Measurements from ENCODE around the gene CCDC180. TPM values are rescaled to one million over a fixed set of nuclear protein-coding genes. Genes with fewer than 3 reads are reported as not detected.
"Not testable (repeated sequence)": the region's sequence is repeated elsewhere in the genome, so short reads cannot be mapped to it uniquely, and the experiment has no call there.

CCDC180 gene
- total RNA-seq, 1 experiment from 2014 or later: 5.1 TPM

GRCh38 chr9:97327562-97327961, 20.1 kb downstream of the CCDC180 start:
- no peaks in the 10 kb centered on the region for H3K4me1 Mint-ChIP-seq (ENCODE audit: insufficient read depth, unreplicated experiment)
- no peaks in the 10 kb centered on the region for H3K36me3 Mint-ChIP-seq (ENCODE audit: insufficient read depth, unreplicated experiment)
- no TSS peak for BruUV-seq (replicated peaks)
- no peak for DNase-seq (ENCODE audit: unreplicated experiment)
- POLR2A ChIA-PET: interaction anchor here (0.5 to 0.9 kb wide), 2 partner anchors 16 to 38 kb away, joined by 3 read pairs; no protein-coding TSS in a partner anchor
- no peak overlapping the region for H3K4me3 Mint-ChIP-seq (ENCODE audit: unreplicated experiment)
- H3K9me3 Mint-ChIP-seq (ENCODE audit: unreplicated experiment): no peaks in the 10 kb centered on the region
- H3K27me3 Mint-ChIP-seq (ENCODE audit: insufficient read depth, unreplicated experiment): no peaks in the 10 kb centered on the region
- intact Hi-C loops (cut with micrococcal nuclease): no loop called here
- TF ChIP-seq, protein P1, sequence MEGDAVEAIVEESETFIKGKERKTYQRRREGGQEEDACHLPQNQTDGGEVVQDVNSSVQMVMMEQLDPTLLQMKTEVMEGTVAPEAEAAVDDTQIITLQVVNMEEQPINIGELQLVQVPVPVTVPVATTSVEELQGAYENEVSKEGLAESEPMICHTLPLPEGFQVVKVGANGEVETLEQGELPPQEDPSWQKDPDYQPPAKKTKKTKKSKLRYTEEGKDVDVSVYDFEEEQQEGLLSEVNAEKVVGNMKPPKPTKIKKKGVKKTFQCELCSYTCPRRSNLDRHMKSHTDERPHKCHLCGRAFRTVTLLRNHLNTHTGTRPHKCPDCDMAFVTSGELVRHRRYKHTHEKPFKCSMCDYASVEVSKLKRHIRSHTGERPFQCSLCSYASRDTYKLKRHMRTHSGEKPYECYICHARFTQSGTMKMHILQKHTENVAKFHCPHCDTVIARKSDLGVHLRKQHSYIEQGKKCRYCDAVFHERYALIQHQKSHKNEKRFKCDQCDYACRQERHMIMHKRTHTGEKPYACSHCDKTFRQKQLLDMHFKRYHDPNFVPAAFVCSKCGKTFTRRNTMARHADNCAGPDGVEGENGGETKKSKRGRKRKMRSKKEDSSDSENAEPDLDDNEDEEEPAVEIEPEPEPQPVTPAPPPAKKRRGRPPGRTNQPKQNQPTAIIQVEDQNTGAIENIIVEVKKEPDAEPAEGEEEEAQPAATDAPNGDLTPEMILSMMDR (IDR thresholded peaks at IDR 0.05; ENCODE audit: unreplicated experiment): no peak
- CTCF ChIA-PET: interaction anchor here (0.6 to 0.9 kb wide), 2 partner anchors 11 to 21 kb away, joined by 3 read pairs; no protein-coding TSS in a partner anchor
- H3K27ac Mint-ChIP-seq (ENCODE audit: low read depth, unreplicated experiment): no peak overlapping the region

GRCh38 chr9:97332993-97333392, 25.5 kb downstream of the CCDC180 start:
- no TSS peak for BruUV-seq (replicated peaks)
- TF ChIP-seq, protein P1 (IDR thresholded peaks at IDR 0.05; ENCODE audit: unreplicated experiment): no peak
- ChIA-PET POLR2A (no interaction called here), CTCF (interaction anchor here (1.1 kb wide), 1 partner anchor 265 kb away, joined by 3 read pairs; no protein-coding TSS in a partner anchor)
- intact Hi-C loops (cut with micrococcal nuclease): no loop called here
- Mint-ChIP-seq H3K27ac (ENCODE audit: low read depth, unreplicated experiment) (no peak overlapping the region), H3K27me3 (ENCODE audit: insufficient read depth, unreplicated experiment) (no peaks in the 10 kb centered on the region), H3K36me3 (ENCODE audit: insufficient read depth, unreplicated experiment) (no peaks in the 10 kb centered on the region), H3K4me3 (ENCODE audit: unreplicated experiment) (no peak overlapping the region), H3K4me1 (ENCODE audit: insufficient read depth, unreplicated experiment) (no peaks in the 10 kb centered on the region), H3K9me3 (ENCODE audit: unreplicated experiment) (no peaks in the 10 kb centered on the region)
- no peak for DNase-seq (ENCODE audit: unreplicated experiment)

- H3K4me1 Mint-ChIP-seq (ENCODE audit: insufficient read depth, unreplicated experiment); DNase-seq (ENCODE audit: unreplicated experiment); intact Hi-C loops (cut with micrococcal nuclease); BruUV-seq (replicated peaks); H3K27ac Mint-ChIP-seq (ENCODE audit: low read depth, unreplicated experiment); H3K9me3 Mint-ChIP-seq (ENCODE audit: unreplicated experiment); CTCF ChIA-PET; POLR2A ChIA-PET; H3K27me3 Mint-ChIP-seq (ENCODE audit: insufficient read depth, unreplicated experiment); H3K36me3 Mint-ChIP-seq (ENCODE audit: insufficient read depth, unreplicated experiment); H3K4me3 Mint-ChIP-seq (ENCODE audit: unreplicated experiment): not testable (repeated sequence)
Observed at GRCh38 chr9:97335622-97336021, 28.2 kb downstream of the CCDC180 start.

DNA sequence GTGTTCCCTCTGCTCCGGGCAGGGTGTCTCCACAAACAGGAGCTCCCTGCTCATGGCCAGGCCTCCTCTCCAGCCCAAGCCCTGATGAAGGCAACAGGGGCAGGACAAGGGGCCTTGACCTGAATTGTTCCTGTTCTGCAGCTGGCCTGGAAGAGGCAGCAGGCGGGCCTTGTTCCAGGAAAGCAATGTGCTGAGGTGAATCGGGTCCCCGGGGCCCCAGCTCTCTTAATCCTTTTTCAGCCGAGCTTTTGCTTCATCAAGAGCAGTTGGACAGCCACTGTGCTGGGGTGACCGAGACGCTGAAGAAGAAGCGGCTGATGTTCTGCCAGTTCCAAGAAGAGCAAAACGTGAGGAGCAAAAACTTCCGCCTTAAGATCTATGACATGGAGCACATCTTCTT, 41.4 kb downstream of the CCDC180 start:
- Mint-ChIP-seq H3K36me3 (ENCODE audit: insufficient read depth, unreplicated experiment) (peaks cover 5% of the 10 kb centered on the region), H3K4me1 (ENCODE audit: insufficient read depth, unreplicated experiment) (no peaks in the 10 kb centered on the region), H3K27ac (ENCODE audit: low read depth, unreplicated experiment) (no peak overlapping the region), H3K27me3 (ENCODE audit: insufficient read depth, unreplicated experiment) (no peaks in the 10 kb centered on the region), H3K9me3 (ENCODE audit: unreplicated experiment) (no peaks in the 10 kb centered on the region), H3K4me3 (ENCODE audit: unreplicated experiment) (no peak overlapping the region)
- ChIA-PET CTCF (interaction anchor here (0.6 to 1.2 kb wide), 3 partner anchors 21 to 1446 kb away, joined by 3 read pairs; no protein-coding TSS in a partner anchor), POLR2A (no interaction called here)
- BruUV-seq (replicated peaks): no TSS peak
- intact Hi-C loops (cut with micrococcal nuclease): no loop called here
- TF ChIP-seq, protein P1 (IDR thresholded peaks at IDR 0.05; ENCODE audit: unreplicated experiment): no peak
- no peak for DNase-seq (ENCODE audit: unreplicated experiment)

DNA sequence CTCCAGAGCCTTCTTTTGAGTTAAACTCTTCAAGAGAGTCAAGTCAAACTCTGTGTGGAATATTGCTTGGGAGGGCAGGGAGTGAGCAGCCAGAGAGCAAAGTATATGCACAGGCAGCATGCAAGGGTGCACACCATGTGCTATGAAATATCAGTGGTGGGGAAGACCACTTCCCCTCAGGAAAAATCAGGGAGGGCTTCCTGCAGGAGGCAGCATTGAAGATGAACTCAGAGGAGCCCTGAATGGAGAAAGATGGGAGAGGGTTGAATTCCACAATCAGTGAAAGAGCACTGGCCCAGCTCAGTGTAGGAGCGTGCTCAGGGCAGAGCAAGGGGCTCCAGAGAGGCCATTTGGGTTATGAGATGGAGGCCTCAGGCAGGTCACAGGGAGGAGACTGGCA, 41.9 kb downstream of the CCDC180 start:
- intact Hi-C loops (cut with micrococcal nuclease): no loop called here
- TF ChIP-seq, protein P1 (IDR thresholded peaks at IDR 0.05; ENCODE audit: unreplicated experiment): no peak
- H3K4me3 Mint-ChIP-seq (ENCODE audit: unreplicated experiment): no peak overlapping the region
- DNase-seq (ENCODE audit: unreplicated experiment): no peak
- ChIA-PET POLR2A (no interaction called here), CTCF (interaction anchor here (0.6 to 1.2 kb wide), 2 partner anchors 37 to 1446 kb away, joined by 3 read pairs; no protein-coding TSS in a partner anchor)
- H3K27me3 Mint-ChIP-seq (ENCODE audit: insufficient read depth, unreplicated experiment): no peaks in the 10 kb centered on the region
- BruUV-seq (replicated peaks): no TSS peak
- H3K9me3 Mint-ChIP-seq (ENCODE audit: unreplicated experiment): no peaks in the 10 kb centered on the region
- H3K36me3 Mint-ChIP-seq (ENCODE audit: insufficient read depth, unreplicated experiment): peaks cover 5% of the 10 kb centered on the region
- no peaks in the 10 kb centered on the region for H3K4me1 Mint-ChIP-seq (ENCODE audit: insufficient read depth, unreplicated experiment)
- no peak overlapping the region for H3K27ac Mint-ChIP-seq (ENCODE audit: low read depth, unreplicated experiment)

All from MCF 10A (cell line).